HL-60/S4 (cell line): Measurements from ENCODE around the gene ADCY4.
"Not testable (repeated sequence)": the region's sequence is repeated elsewhere in the genome, so short reads cannot be mapped to it uniquely, and the experiment has no call there.

Experiments
- in situ Hi-C: fragments of 300-500 bp; cut with MboI; formaldehyde crosslinking; loops from 2 replicates; pipeline ENCODE4 v1.14.3; 2022; ENCODE audit warnings: low sequenced_read_pairs

The ADCY4 gene

GRCh38 chr14:24367514-24368211, 32.8 kb upstream of the ADCY4 start, which contains the start of gene NFATC4:
TSS of gene NFATC4 (plus strand) at chr14:24368184. CDS start at chr14:24368341, 157 bp downstream.
- in situ Hi-C loops, result no loop called here

- in situ Hi-C loops, result no loop called here
These were observed 32.0 kb upstream of the ADCY4 start for GRCh38 chr14:24366721-24367513.

- in situ Hi-C loops, result no loop called here
These were observed 31.5 kb upstream of the ADCY4 start for GRCh38 chr14:24366413-24366720.

- in situ Hi-C loops, result no loop called here
These were observed 30.9 kb upstream of the ADCY4 start for GRCh38 chr14:24365600-24366412.

- in situ Hi-C loops, result no loop called here
These were observed 30.0 kb upstream of the ADCY4 start for GRCh38 chr14:24364841-24365240.

- in situ Hi-C loops, result no loop called here
These were observed 28.5 kb upstream of the ADCY4 start for GRCh38 chr14:24363401-24363800.

- in situ Hi-C loops, result no loop called here
These were observed 27.5 kb upstream of the ADCY4 start for GRCh38 chr14:24362241-24362960.

- in situ Hi-C loops, result no loop called here
These were observed 26.5 kb upstream of the ADCY4 start for GRCh38 chr14:24361326-24361725.

GRCh38 chr14:24360281-24360680, 25.4 kb upstream of the ADCY4 start:
- in situ Hi-C loops, result no loop called here

GRCh38 chr14:24356208-24356607, 21.3 kb upstream of the ADCY4 start:
- in situ Hi-C loops, result no loop called here

GRCh38 chr14:24355009-24355408, 20.1 kb upstream of the ADCY4 start:
- in situ Hi-C loops, result no loop called here

GRCh38 chr14:24354482-24354825, 19.6 kb upstream of the ADCY4 start:
- in situ Hi-C loops, result not testable (repeated sequence)

- in situ Hi-C loops, result no loop called here
These were observed 18.9 kb upstream of the ADCY4 start for GRCh38 chr14:24353559-24354481.

- in situ Hi-C loops, result no loop called here
These were observed 16.6 kb upstream of the ADCY4 start for GRCh38 chr14:24351517-24351916.

GRCh38 chr14:24349742-24350141, 14.9 kb upstream of the ADCY4 start:
- in situ Hi-C loops, result no loop called here

- in situ Hi-C loops, result no loop called here
These were observed 13.3 kb upstream of the ADCY4 start for GRCh38 chr14:24348186-24348585.

- in situ Hi-C loops, result no loop called here
These were observed 12.3 kb upstream of the ADCY4 start for GRCh38 chr14:24347134-24347533.

GRCh38 chr14:24343795-24344660, 9.2 kb upstream of the ADCY4 start:
- in situ Hi-C loops, result no loop called here

- in situ Hi-C loops, result no loop called here
These were observed 8.0 kb upstream of the ADCY4 start for GRCh38 chr14:24342889-24343288.
